Hepatocyte (in vitro differentiated cells): Measurements from ENCODE around the gene MEGF11.

Experiments used
- CTCF ChIP-seq: fragments of 200-600 bp; sonication (generic); IDR thresholded peaks from 2 replicates; pipeline ENCODE4 v1.5.1; 2016; ENCODE audit warnings: antibody characterized with exemption, mild to moderate bottlenecking; ENCODE audit not compliant: poor library complexity
- EZH2 ChIP-seq: fragments of 200-600 bp; sonication (generic); IDR thresholded peaks from 2 replicates; pipeline ENCODE4 v1.6.1; 2016; ENCODE audit warnings: antibody characterized with exemption, mild to moderate bottlenecking, borderline replicate concordance
- EZH2phosphoT487 ChIP-seq: fragments of 200-600 bp; sonication (generic); IDR thresholded peaks from one replicate; pipeline ENCODE4 v1.6.1; 2018; ENCODE audit warnings: antibody characterized with exemption, mild to moderate bottlenecking, low read depth, moderate library complexity; ENCODE audit not compliant: unreplicated experiment, severe bottlenecking

- TF ChIP-seq CTCF (no peak), EZH2 (no peak), EZH2phosphoT487 (no peak)
Measured at GRCh38 chr15:65930134-65930533, 323.4 kb downstream of the MEGF11 start.
